ENCODE measurements around the gene TMEM242. TPM values are rescaled to one million over a fixed set of nuclear protein-coding genes. Genes with fewer than 3 reads are reported as not detected.

TMEM242 gene
- total and polyA plus RNA-seq, 4 donors: 11.2 to 18.2 (median 13.9) TPM

DNA sequence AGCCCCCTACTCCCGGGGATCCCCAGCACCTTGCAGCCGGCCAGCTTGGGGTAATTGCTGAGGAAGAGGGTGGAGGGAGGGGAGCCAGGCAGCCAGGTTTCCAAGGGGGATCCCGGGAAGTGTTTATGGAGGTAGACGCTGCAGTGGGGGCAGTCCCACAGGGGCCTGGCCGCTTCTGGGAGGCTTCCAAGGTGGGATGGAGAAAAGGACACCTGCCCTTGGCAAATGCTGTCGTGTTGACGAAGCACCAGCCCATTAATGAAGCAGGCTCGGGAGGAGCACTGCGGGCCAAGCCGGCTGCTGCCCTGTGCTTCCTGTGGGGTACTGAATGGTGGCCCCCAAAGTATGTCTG, 82.4 kb downstream of the TMEM242 start:
- Histone ChIP-seq H3K27me3 (ENCODE audit: control insufficient read depth, insufficient read depth, low read length) (peaks cover 11% of the 10 kb centered on the region), H3K4me3 (ENCODE audit: low read depth, low read length) (no peak overlapping the region), H3K36me3 (ENCODE audit: control insufficient read depth, insufficient read depth, low read length) (no peaks in the 10 kb centered on the region), H3K27ac (ENCODE audit: low read depth, low read length) (no peak overlapping the region), H3K4me1 (ENCODE audit: control insufficient read depth, insufficient read depth, low read length) (peaks cover 37% of the 10 kb centered on the region), H3K9me3 (ENCODE audit: control insufficient read depth, insufficient read depth, low read length) (no peaks in the 10 kb centered on the region)
- 78% methylated on average over 8 of the region's 10 CpGs for WGBS (ENCODE audit: insufficient coverage)
- DNase-seq (ENCODE audit: low read depth in 4 of 6, low spot score in 6 of 6): no peak

DNA sequence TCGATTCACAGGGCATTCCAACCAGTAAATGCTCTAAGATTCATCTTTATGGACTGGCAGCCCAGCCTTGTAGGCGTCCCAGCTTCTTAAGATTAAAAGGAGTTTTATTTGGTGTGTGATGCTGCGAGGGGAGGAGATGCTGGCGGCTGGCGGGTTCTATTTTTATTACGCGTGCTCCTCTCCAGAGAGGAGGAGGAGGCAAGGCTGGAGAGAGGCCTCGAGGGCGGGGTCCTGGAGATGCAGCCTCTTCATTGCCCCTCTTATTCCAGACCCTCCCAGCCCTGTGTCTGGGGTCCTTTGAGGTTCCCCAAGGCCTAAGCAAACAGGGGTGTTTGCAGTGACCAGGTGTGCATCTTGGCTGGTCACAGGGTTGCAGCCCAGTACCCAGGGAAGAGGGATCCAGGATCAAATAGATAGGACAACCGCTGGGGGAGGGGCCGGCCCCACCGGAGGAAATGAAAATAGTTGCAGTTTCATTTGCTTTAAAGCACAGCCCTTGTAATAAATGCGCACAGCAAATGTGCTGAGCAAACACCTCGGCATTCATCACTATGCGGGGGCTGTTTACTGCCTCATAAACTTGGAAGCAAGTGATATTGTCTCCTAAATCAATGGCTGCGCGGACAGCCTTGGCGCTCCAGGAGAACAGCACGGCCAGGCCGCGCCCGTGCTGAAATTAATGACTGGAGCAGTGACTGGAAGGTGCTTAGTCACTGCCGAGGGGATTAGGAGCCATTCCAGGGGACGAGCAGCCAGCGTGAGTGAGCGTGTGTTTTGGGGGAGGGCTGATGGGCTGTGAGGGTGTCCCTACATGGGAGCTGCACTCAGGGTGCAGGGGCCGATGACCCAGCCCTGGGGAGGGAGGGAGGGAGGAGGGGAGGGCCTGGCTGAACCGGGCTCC, 83.0 kb downstream of the TMEM242 start:
- Histone ChIP-seq H3K4me3 (ENCODE audit: low read depth, low read length) (no peak overlapping the region), H3K36me3 (ENCODE audit: control insufficient read depth, insufficient read depth, low read length) (no peaks in the 10 kb centered on the region), H3K4me1 (ENCODE audit: control insufficient read depth, insufficient read depth, low read length) (peaks cover 38% of the 10 kb centered on the region), H3K27ac (ENCODE audit: low read depth, low read length) (no peak overlapping the region), H3K9me3 (ENCODE audit: control insufficient read depth, insufficient read depth, low read length) (no peaks in the 10 kb centered on the region), H3K27me3 (ENCODE audit: control insufficient read depth, insufficient read depth, low read length) (peaks cover 17% of the 10 kb centered on the region)
- DNase-seq (ENCODE audit: low read depth in 4 of 6, low spot score in 6 of 6): peak in 2 of 6 donors; percentile 41 to 85
- WGBS (ENCODE audit: insufficient coverage): 19% methylated on average over 18 of the region's 28 CpGs

DNA sequence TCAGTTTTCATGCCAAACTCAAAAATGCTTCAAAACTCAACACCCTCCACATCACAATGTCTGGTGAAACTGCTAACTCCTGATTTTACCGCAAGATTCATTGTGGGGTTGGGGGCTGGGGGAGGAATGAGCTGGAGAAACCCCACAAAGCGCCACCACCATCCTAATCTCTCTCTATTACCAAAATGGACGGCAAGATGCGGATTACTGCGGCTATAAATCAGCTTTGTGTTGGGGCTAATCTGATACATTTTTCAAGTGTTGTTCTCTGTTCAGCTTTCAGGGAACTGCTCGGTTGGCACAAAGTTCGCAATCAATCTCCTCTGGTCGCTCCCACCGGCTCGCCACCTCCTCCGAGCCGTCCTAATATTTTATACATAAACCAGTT, 83.7 kb downstream of the TMEM242 start:
- Histone ChIP-seq H3K4me3 (ENCODE audit: low read depth, low read length) (no peak overlapping the region), H3K36me3 (ENCODE audit: control insufficient read depth, insufficient read depth, low read length) (no peaks in the 10 kb centered on the region), H3K27me3 (ENCODE audit: control insufficient read depth, insufficient read depth, low read length) (peaks cover 24% of the 10 kb centered on the region), H3K4me1 (ENCODE audit: control insufficient read depth, insufficient read depth, low read length) (peaks cover 38% of the 10 kb centered on the region), H3K27ac (ENCODE audit: low read depth, low read length) (no peak overlapping the region), H3K9me3 (ENCODE audit: control insufficient read depth, insufficient read depth, low read length) (no peaks in the 10 kb centered on the region)
- WGBS (ENCODE audit: insufficient coverage): 68% methylated on average over 5 of the region's 12 CpGs
- DNase-seq (ENCODE audit: low read depth in 4 of 6, low spot score in 6 of 6): peak in 1 of 6 donors; percentile 16

Other genes starting within 250 kb of the TMEM242 start
- gene ZDHHC14, start 57.7 kb upstream of the TMEM242 start, total RNA-seq: 10 to 100 TPM; 12.3 to 13.7 TPM
- gene ZDHHC14, start 57.7 kb upstream of the TMEM242 start, polyA plus RNA-seq (ENCODE audit: insufficient read length in 2 of 2): 10 to 100 TPM; 42.6 to 46.8 TPM